ACHN (cell line): ENCODE measurements around the gene INO80E.

Source experiments
- DNase-seq: peaks from one replicate; pipeline ENCODE4 v3.0.0-alpha.2; 2015
- in situ Hi-C: cut with HindIII; loops from 2 replicates; pipeline ENCODE4 v1.10.0; 2017; ENCODE audit warnings: low sequenced_read_pairs, low pct_ligation_motif_present, low pct_unique_long_range_greater_than_20kb

Gene INO80E

GRCh38 chr16:29974291-29975133, 21.5 kb upstream of the INO80E start:
- DNase-seq: no peak
- in situ Hi-C loops: no loop called here

GRCh38 chr16:29975134-29975538, 20.9 kb upstream of the INO80E start:
- in situ Hi-C loops: no loop called here
- no peak for DNase-seq

- in situ Hi-C loops: no loop called here
- DNase-seq: no peak
Measured at GRCh38 chr16:29975811-29976511, 20.1 kb upstream of the INO80E start.

DNA sequence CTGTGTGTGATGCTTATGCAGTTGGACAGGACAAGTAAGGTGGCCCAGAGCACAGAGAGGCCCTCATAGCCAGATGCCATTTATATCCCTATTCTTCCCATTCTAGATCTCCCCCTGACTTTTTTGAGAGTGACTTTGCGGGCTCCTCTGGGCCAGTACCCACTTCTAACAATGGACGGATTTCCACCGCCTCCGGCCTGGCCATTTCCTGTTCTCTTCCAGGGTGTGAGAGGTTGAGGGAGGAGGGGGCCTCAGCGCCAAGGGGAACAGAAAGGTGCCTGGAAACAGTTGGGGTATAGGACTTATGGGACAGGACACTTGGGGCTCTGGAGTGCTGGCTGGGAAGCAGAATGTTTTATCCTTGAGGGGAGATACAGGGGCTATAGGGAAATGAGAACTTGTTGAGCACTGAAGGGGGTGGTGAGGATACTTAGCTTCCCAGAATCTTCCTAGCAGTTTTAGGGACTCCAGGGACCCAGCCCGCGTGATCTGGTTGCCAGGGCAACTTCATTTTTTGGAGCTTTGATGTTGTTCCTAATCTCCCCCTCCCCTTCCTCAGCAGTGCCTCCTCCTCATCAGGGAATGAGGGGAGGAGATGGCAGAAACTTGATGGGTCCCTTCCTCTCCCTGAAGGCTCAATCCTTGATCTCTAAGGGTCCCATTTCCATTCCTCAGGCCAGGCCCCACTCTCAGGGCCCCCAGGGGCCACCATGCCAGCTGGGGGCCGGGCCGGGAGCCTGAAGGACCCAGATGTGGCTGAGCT, 18.8 kb upstream of the INO80E start:
- no peak for DNase-seq
- in situ Hi-C loops: no loop called here

- DNase-seq: no peak
- in situ Hi-C loops: no loop called here
Measured at GRCh38 chr16:29978081-29978480, 18.0 kb upstream of the INO80E start.

DNA sequence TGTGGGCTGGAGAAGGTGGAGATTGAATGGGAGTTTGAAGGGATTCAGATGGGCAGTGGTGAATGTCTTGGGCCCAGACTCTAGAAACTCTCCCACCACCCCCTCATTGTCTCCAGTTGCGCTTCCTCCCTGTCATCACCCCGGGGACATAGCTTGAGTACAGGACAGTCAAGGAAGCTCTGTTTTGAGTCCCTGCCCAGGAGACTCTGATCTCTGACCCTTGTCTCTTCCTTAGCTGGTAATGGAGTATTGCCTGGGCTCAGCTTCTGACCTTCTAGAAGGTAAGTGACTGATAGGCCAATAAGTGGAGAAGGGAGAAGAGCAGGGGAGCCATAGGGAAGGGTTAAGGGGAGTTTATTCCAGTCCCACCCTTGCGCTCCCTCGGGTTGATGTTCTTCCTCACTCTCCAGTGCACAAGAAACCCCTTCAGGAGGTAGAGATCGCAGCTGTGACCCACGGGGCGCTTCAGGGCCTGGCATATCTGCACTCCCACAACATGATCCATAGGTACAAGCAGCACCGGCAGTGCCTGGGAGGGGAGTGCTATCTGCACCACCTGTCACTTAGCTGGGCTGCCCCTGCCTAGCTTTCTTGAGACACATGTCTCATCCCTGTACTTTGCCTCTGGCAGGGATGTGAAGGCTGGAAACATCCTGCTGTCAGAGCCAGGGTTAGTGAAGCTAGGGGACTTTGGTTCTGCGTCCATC, 17.3 kb upstream of the INO80E start:
- DNase-seq: no peak

GRCh38 chr16:29982560-29983419, 13.3 kb upstream of the INO80E start:
- in situ Hi-C loops: no loop called here
- DNase-seq: no peak

More for the DNA sequence above, 17.3 kb upstream of the INO80E start:
- in situ Hi-C loops: no loop called here

GRCh38 chr16:29983420-29984136, 12.5 kb upstream of the INO80E start:
- no peak for DNase-seq
- in situ Hi-C loops: no loop called here

- no peak for DNase-seq
- in situ Hi-C loops: no loop called here
Measured at GRCh38 chr16:29984137-29984763, 11.8 kb upstream of the INO80E start.

- in situ Hi-C loops: no loop called here
- no peak for DNase-seq
Measured at GRCh38 chr16:29984764-29985147, 11.3 kb upstream of the INO80E start.

DNA sequence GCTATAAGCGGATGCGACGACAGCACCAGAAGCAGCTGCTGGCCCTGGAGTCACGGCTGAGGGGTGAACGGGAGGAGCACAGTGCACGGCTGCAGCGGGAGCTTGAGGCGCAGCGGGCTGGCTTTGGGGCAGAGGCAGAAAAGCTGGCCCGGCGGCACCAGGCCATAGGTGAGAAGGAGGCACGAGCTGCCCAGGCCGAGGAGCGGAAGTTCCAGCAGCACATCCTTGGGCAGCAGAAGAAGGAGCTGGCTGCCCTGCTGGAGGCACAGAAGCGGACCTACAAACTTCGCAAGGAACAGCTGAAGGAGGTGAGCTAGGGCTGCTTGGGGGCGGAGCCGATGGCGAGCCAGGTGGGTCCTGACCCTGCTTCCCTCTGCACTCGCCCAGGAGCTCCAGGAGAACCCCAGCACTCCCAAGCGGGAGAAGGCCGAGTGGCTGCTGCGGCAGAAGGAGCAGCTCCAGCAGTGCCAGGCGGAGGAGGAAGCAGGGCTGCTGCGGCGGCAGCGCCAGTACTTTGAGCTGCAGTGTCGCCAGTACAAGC, 10.7 kb upstream of the INO80E start:
- DNase-seq: no peak
- in situ Hi-C loops: no loop called here

DNA sequence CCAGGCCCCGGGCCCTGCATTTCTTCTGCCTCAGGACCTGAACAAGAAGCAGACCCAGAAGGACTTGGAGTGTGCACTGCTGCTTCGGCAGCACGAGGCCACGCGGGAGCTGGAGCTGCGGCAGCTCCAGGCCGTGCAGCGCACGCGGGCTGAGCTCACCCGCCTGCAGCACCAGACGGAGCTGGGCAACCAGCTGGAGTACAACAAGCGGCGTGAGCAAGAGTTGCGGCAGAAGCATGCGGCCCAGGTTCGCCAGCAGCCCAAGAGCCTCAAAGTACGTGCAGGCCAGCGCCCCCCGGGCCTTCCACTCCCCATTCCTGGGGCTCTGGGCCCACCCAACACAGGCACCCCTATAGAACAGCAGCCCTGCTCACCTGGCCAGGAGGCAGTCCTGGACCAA, 9.8 kb upstream of the INO80E start:
- DNase-seq: no peak
- in situ Hi-C loops: no loop called here

GRCh38 chr16:29986931-29987330, 9.1 kb upstream of the INO80E start:
- DNase-seq: no peak
- in situ Hi-C loops: no loop called here

DNA sequence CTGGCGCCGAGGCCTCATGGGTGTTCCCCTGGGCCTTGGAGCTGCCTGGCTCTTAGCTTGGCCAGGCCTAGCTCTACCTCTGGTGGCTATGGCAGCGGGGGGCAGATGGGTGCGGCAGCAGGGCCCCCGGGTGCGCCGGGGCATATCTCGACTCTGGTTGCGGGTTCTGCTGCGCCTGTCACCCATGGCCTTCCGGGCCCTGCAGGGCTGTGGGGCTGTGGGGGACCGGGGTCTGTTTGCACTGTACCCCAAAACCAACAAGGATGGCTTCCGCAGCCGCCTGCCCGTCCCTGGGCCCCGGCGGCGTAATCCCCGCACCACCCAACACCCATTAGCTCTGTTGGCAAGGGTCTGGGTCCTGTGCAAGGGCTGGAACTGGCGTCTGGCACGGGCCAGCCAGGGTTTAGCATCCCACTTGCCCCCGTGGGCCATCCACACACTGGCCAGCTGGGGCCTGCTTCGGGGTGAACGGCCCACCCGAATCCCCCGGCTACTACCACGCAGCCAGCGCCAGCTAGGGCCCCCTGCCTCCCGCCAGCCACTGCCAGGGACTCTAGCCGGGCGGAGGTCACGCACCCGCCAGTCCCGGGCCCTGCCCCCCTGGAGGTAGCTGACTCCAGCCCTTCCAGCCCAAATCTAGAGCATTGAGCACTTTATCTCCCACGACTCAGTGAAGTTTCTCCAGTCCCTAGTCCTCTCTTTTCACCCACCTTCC, 8.5 kb upstream of the INO80E start:
- in situ Hi-C loops: no loop called here
- no peak for DNase-seq

DNA sequence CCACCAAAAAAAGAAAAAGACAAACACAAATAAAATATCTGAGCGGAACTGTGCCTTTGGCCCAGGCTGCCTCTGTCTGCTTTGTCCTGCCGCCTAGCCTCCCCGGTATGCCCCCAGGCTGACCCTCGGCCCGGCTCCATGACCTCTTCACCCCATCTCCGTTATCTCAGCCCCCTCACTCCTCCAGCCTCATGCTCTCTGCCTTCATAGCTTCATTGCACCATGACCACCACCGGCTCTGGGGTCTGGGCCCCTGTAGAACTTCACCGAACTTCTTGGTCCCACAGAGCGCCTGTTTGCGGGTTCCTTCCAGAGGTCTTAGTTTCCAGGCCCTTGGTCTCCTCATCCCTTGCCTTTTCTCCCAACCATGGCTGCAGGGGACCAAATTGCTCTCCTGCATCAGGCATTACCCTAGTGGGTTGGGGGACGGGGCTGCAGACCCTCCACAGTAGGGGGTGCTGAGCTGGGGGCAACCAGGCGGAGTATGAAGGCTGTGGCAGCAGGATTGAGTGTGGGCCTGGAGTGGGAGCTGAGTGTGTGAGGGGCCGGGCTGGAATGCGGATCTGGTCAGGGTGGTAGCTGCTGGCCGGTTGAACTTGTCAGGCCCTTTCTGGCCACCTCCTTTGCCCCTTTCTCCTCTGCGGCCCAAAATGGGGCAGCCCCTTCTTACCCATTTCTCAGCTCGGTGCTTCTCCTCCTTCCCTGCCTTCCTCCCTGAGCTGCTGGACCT, 7.5 kb upstream of the INO80E start:
- no peak for DNase-seq
- in situ Hi-C loops: no loop called here
